Spleen (tissue), 7 donors: Measurements from ENCODE around the gene MAPKAP1.

ENCODE experiments used
- CTCF ChIP-seq, 11 experiments: fragments of 200-600 bp in 7 of 11; fragments of 450-650 bp in 4 of 11; sonication (generic) in 4 of 11; IDR thresholded peaks in 8 of 11; conservative IDR thresholded peaks in 3 of 11; 1 replicate in 7 of 11; 2 replicates in 4 of 11; pipeline versions ENCODE4 v1.4.0 to v1.8.0; 2016 to 2021; ENCODE audit warnings: antibody characterized with exemption in 11 of 11, inconsistent platforms in 4 of 11, mild to moderate bottlenecking in 1 of 11
- POLR2A ChIP-seq, 3 donors: fragments of 450-650 bp; IDR thresholded peaks; one replicate each; pipeline ENCODE4 v1.5.1; 2017; ENCODE audit warnings: antibody characterized with exemption in 3 of 3, mild to moderate bottlenecking in 1 of 3
- POLR2AphosphoS5 ChIP-seq, 3 donors: sonication (generic); formaldehyde crosslinking; IDR thresholded peaks; one replicate each; pipeline ENCODE4 v1.5.1; 2017; ENCODE audit warnings: antibody characterized with exemption in 3 of 3
- donor health status: DM: no; HTN: no; CAD: no; lungs with moderate emphysema.
- donor health status: DM: no; HTN: no; CAD: no.
- donor health status: DM: no; HTN: no; CAD: no.

- no peak for TF ChIP-seq POLR2AphosphoS5 (IDR thresholded peaks at IDR 0.05)
- no peak for TF ChIP-seq CTCF (IDR thresholded peaks at IDR 0.05 in 8 of 11, conservative IDR thresholded peaks at IDR 0.05 in 3 of 11)
- TF ChIP-seq POLR2A (IDR thresholded peaks at IDR 0.05): no peak
These were observed 60.8 kb downstream of the MAPKAP1 start for GRCh38 chr9:125646217-125646616.
